SH-SY5Y (cell line): ENCODE measurements around the gene LAS1L.

Experiments used
- GATA2 ChIP-seq: IDR thresholded peaks from 2 replicates; pipeline ENCODE4 v1.6.1; 2011; ENCODE audit warnings: mild to moderate bottlenecking, low read depth, low read length
- GATA3 ChIP-seq: IDR thresholded peaks from 2 replicates; pipeline ENCODE4 v1.6.1; 2011; ENCODE audit warnings: low read depth, mild to moderate bottlenecking, low read length, moderate library complexity

DNA sequence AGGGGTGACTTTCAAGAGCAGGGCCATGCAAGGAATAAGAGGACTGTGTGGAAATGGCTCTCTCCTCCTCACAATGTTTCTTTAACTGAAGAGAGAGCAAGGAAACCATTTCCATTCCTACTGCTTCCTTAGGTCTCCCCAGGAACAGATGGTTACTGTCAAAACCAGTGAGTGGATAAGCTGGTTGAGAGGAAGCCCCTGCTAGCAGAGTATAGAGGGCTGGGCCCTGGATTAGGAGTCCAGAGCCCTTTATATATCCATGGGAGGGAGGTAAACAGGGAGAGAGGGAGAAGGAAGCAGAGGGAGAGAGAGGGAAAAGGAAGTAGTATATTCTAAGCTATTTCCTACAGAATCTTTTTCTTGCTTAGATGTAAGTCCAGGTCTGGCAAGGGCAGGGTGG is 43.8 kb upstream of the LAS1L start:
- TF ChIP-seq GATA2 (no peak), GATA3 (no peak)
